Measurements from ENCODE around the gene LAIR2. TPM values are rescaled to one million over a fixed set of nuclear protein-coding genes. Genes with fewer than 3 reads are reported as not detected.

LAIR2 gene
- total and polyA plus RNA-seq, 2 donors (not counting 1 experiment from before 2014, with no cell fraction given) = not detected

- Histone ChIP-seq H3K4me2 (ENCODE audit: extremely low read depth, insufficient read depth, low read length) (no peak overlapping the region), H3K36me3 (ENCODE audit: control insufficient read depth, insufficient read depth, low read length) (no peaks in the 10 kb centered on the region), H3K9me3 (ENCODE audit: control insufficient read depth, insufficient read depth, low read depth, low read length) (peaks cover 3% of the 10 kb centered on the region), H4K20me1 (ENCODE audit: control insufficient read depth, extremely low read depth, insufficient read depth, low read length) (no peaks in the 10 kb centered on the region), H3K27me3 (ENCODE audit: control insufficient read depth, insufficient read depth, low read length) (no peaks in the 10 kb centered on the region), H3K79me2 (ENCODE audit: control insufficient read depth, insufficient read depth, low read length) (no peaks in the 10 kb centered on the region), H2AFZ (ENCODE audit: low read length) (no peak overlapping the region), H3K9ac (ENCODE audit: insufficient read depth, low read length) (no peak overlapping the region), H3K27ac (ENCODE audit: insufficient read depth, low read length) (no peak overlapping the region), H3K4me1 (ENCODE audit: control insufficient read depth, extremely low read depth, insufficient read depth, low read length) (no peaks in the 10 kb centered on the region), H3K4me3 (replicated peaks in 1 of 4; ENCODE audit: control extremely low read depth in 1 of 4, insufficient read depth in 1 of 4, low read depth in 3 of 4, low read length in 4 of 4) (no peak overlapping the region)
- TF ChIP-seq EZH2 (IDR thresholded peaks at IDR 0.05; ENCODE audit: low read length, missing control alignments) (no peak), CTCF (conservative IDR thresholded peaks at IDR 0.05 in 1 of 2, IDR thresholded peaks at IDR 0.05 in 1 of 2; ENCODE audit: low read depth in 1 of 2, low read length in 2 of 2) (no peak)
- no peak for DNase-seq (ENCODE audit: low read depth in 2 of 2)
Measured at GRCh38 chr19:54556194-54556593, 53.6 kb downstream of the LAIR2 start.

- Histone ChIP-seq H3K9me3 (ENCODE audit: control insufficient read depth, insufficient read depth, low read depth, low read length) (no peaks in the 10 kb centered on the region), H2AFZ (ENCODE audit: low read length) (no peak overlapping the region), H3K4me2 (ENCODE audit: extremely low read depth, insufficient read depth, low read length) (no peak overlapping the region), H3K4me1 (ENCODE audit: control insufficient read depth, extremely low read depth, insufficient read depth, low read length) (no peaks in the 10 kb centered on the region), H3K27ac (ENCODE audit: insufficient read depth, low read length) (no peak overlapping the region), H3K36me3 (ENCODE audit: control insufficient read depth, insufficient read depth, low read length) (no peaks in the 10 kb centered on the region), H3K9ac (ENCODE audit: insufficient read depth, low read length) (no peak overlapping the region), H3K27me3 (ENCODE audit: control insufficient read depth, insufficient read depth, low read length) (no peaks in the 10 kb centered on the region), H3K79me2 (ENCODE audit: control insufficient read depth, insufficient read depth, low read length) (no peaks in the 10 kb centered on the region), H4K20me1 (ENCODE audit: control insufficient read depth, extremely low read depth, insufficient read depth, low read length) (no peaks in the 10 kb centered on the region), H3K4me3 (replicated peaks in 1 of 4; ENCODE audit: control extremely low read depth in 1 of 4, insufficient read depth in 1 of 4, low read depth in 3 of 4, low read length in 4 of 4) (no peak overlapping the region)
- DNase-seq (ENCODE audit: low read depth in 2 of 2) = no peak
- no peak for TF ChIP-seq EZH2 (IDR thresholded peaks at IDR 0.05; ENCODE audit: low read length, missing control alignments)
Measured at GRCh38 chr19:54558339-54558738, 55.7 kb downstream of the LAIR2 start.

Other genes starting within 250 kb of the LAIR2 start
- gene LILRB5, start 245.6 kb upstream of the LAIR2 start, total RNA-seq = not detected in 2 replicates
- not detected in 2 replicates for gene LILRB5, start 245.6 kb upstream of the LAIR2 start, polyA plus RNA-seq
- gene LILRB2, start 221.7 kb upstream of the LAIR2 start, total RNA-seq = not detected in 2 replicates
- not detected in 2 replicates for gene LILRB2, start 221.7 kb upstream of the LAIR2 start, polyA plus RNA-seq
- gene LILRA5, start 189.7 kb upstream of the LAIR2 start, total RNA-seq = not detected in 2 replicates
- gene LILRA5, start 189.7 kb upstream of the LAIR2 start, polyA plus RNA-seq = not detected in 2 replicates
- not detected in 2 replicates for gene LILRA4, start 163.7 kb upstream of the LAIR2 start, total RNA-seq
- not detected in 2 replicates for gene LILRA4, start 163.7 kb upstream of the LAIR2 start, polyA plus RNA-seq
- not detected in 2 replicates for gene LAIR1, start 137.9 kb upstream of the LAIR2 start, total RNA-seq
- not detected in 2 replicates for gene LAIR1, start 137.9 kb upstream of the LAIR2 start, polyA plus RNA-seq
- not detected in 2 replicates for gene TTYH1, start 87.4 kb upstream of the LAIR2 start, total RNA-seq
- gene TTYH1, start 87.4 kb upstream of the LAIR2 start, polyA plus RNA-seq = not detected in 2 replicates
- 20.8 and 32.4 TPM in 2 replicates for gene LENG8, start 53.6 kb upstream of the LAIR2 start, total RNA-seq
- 11.0 and 12.7 TPM in 2 replicates for gene LENG8, start 53.6 kb upstream of the LAIR2 start, polyA plus RNA-seq
- 14.6 and 16.7 TPM in 2 replicates for gene LENG9, start 39.1 kb upstream of the LAIR2 start, total RNA-seq
- gene LENG9, start 39.1 kb upstream of the LAIR2 start, polyA plus RNA-seq = 0.46 and 0.84 TPM in 2 replicates
- gene CDC42EP5, start 29.5 kb upstream of the LAIR2 start, total RNA-seq = 14.7 and 15.9 TPM in 2 replicates
- 3.4 and 7.2 TPM in 2 replicates for gene CDC42EP5, start 29.5 kb upstream of the LAIR2 start, polyA plus RNA-seq
- gene LILRA2, start 71.0 kb downstream of the LAIR2 start, total RNA-seq = not detected in 2 replicates
- not detected in 2 replicates for gene LILRA2, start 71.0 kb downstream of the LAIR2 start, polyA plus RNA-seq
- gene LILRA1, start 90.8 kb downstream of the LAIR2 start, total RNA-seq = not detected in 2 replicates
- gene LILRA1, start 90.8 kb downstream of the LAIR2 start, polyA plus RNA-seq = not detected in 2 replicates
- not detected in 2 replicates for gene LILRB1, start 127.7 kb downstream of the LAIR2 start, total RNA-seq
- not detected in 2 replicates for gene LILRB1, start 127.7 kb downstream of the LAIR2 start, polyA plus RNA-seq
- not detected in 2 replicates for gene LILRB4, start 160.2 kb downstream of the LAIR2 start, total RNA-seq
- gene LILRB4, start 160.2 kb downstream of the LAIR2 start, polyA plus RNA-seq = not detected in 2 replicates
- gene KIR3DL3, start 221.6 kb downstream of the LAIR2 start, total RNA-seq = not detected in 2 replicates
- not detected in 2 replicates for gene KIR3DL3, start 221.6 kb downstream of the LAIR2 start, polyA plus RNA-seq
- not detected in 2 replicates for gene KIR2DL3, start 235.7 kb downstream of the LAIR2 start, total RNA-seq
- gene KIR2DL3, start 235.7 kb downstream of the LAIR2 start, polyA plus RNA-seq = not detected in 2 replicates